ENCODE data around the gene PXDN.
"Not testable (repeated sequence)": the region's sequence is repeated elsewhere in the genome, so short reads cannot be mapped to it uniquely, and the experiment has no call there.

Gene PXDN, protein sequence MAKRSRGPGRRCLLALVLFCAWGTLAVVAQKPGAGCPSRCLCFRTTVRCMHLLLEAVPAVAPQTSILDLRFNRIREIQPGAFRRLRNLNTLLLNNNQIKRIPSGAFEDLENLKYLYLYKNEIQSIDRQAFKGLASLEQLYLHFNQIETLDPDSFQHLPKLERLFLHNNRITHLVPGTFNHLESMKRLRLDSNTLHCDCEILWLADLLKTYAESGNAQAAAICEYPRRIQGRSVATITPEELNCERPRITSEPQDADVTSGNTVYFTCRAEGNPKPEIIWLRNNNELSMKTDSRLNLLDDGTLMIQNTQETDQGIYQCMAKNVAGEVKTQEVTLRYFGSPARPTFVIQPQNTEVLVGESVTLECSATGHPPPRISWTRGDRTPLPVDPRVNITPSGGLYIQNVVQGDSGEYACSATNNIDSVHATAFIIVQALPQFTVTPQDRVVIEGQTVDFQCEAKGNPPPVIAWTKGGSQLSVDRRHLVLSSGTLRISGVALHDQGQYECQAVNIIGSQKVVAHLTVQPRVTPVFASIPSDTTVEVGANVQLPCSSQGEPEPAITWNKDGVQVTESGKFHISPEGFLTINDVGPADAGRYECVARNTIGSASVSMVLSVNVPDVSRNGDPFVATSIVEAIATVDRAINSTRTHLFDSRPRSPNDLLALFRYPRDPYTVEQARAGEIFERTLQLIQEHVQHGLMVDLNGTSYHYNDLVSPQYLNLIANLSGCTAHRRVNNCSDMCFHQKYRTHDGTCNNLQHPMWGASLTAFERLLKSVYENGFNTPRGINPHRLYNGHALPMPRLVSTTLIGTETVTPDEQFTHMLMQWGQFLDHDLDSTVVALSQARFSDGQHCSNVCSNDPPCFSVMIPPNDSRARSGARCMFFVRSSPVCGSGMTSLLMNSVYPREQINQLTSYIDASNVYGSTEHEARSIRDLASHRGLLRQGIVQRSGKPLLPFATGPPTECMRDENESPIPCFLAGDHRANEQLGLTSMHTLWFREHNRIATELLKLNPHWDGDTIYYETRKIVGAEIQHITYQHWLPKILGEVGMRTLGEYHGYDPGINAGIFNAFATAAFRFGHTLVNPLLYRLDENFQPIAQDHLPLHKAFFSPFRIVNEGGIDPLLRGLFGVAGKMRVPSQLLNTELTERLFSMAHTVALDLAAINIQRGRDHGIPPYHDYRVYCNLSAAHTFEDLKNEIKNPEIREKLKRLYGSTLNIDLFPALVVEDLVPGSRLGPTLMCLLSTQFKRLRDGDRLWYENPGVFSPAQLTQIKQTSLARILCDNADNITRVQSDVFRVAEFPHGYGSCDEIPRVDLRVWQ (N-terminal part only)

DNA sequence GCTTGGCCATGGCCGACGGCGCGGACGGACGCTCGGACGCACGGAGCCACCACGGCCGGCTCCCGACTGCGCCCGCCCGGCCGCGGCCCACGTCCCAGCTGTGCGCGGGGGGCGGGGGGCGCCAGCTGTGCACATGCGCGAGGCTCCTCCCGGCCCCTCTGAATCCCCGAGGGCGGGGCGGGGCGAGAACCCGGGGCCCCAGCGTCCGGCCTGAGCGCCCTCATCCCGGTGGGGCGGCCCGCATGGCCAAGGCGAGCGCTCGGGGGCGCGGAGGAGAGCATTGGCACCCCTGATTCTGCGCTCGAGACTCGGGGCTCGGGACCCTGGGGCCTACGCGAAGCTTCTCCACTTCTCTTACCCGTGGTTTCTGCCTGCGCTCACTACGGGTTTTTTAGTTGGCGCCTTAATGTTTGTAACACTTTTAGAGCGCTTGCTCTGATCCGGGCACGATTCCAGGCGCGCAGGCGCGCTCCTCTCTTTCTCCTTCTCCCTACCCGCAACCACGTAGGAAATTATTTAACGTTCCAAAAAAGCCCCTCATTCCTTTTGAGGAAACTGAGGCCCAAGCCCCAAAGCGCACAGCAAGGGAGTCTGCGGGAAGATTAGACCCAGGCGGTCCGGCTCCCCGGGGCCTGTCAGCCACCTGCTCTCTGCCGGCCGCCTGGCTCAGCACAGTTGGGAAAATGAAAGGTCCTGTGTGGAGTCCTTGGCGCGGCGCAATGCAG is at the start of gene PXDN:
TSS of gene PXDN (minus strand) at position 70 of the 725 bp plus-strand sequence. CDS start at position 10, 60 bp downstream.
- peak in 21 of 56 donors; percentile 7 to 62 (median 26) for DNase-seq

DNA sequence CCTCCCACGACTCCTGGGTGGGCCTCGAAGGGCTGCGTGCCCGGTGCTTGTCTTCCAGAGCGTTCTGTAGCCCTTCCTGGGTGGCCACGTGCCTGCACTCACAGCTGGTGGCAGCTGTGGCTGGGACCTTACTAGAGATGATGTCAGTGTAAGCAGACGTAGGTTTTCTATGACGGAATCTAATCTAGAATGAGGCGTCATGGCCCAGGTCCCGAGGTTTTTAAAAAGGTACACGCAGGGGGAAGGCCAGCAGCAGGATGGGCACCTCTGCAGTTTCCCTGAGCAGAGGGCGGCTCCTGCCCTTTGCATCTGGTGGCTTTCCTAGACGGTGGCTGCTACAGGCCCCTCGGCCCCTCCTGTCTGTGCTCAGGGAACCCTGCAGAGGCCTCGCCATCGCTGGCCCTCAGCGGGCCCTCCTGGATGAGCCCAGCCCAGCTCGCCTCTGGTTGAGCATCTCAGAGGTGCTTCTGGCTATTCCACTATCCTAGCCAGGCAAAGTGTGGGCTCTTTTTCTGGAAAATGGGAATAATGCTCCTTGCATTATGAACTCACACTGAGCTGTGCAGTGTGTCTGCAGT is 49.6 kb upstream of the PXDN start:
- no peak for DNase-seq

DNA sequence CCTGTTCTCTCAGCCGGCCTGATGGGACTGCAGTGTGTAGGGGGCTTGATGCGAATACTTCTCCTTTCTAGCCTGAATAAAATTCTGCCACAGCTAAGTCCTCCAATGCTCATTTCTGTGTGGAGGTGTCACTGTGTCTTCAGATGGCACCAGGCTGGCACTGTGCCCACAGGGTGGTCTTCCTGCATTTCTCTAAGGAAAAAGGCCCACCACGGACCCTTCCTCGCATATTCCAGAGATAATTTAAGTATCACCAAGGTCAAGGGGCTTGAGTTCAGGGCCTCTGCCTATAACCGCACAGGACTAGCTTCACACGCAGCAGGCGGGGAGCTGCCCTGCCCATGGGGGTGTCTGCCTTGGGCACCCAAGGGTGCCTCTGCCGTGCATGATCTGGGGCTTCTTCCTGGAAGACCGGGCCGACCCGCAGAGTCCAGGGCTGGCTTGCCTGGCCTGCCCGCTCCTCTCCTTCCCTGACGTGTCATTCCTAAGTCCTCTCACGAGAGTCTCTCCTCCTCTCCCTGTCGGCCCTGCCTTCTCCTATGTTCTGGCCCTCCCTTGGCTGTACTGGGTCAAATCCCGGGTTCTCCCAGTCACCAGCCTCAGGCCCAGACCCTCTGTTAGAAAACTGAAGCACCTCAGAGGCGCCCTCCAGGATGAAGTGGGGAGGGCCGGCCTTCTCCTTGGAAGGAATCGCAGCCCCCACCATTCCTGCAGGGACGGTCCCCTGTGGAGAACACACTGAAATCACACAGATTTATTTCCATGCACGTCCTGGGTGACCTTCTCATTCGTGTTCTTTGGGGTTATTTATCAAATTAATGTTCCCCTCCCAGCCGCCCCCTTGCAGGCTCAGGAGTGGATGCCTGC is 48.9 kb upstream of the PXDN start:
- DNase-seq = no peak

DNA sequence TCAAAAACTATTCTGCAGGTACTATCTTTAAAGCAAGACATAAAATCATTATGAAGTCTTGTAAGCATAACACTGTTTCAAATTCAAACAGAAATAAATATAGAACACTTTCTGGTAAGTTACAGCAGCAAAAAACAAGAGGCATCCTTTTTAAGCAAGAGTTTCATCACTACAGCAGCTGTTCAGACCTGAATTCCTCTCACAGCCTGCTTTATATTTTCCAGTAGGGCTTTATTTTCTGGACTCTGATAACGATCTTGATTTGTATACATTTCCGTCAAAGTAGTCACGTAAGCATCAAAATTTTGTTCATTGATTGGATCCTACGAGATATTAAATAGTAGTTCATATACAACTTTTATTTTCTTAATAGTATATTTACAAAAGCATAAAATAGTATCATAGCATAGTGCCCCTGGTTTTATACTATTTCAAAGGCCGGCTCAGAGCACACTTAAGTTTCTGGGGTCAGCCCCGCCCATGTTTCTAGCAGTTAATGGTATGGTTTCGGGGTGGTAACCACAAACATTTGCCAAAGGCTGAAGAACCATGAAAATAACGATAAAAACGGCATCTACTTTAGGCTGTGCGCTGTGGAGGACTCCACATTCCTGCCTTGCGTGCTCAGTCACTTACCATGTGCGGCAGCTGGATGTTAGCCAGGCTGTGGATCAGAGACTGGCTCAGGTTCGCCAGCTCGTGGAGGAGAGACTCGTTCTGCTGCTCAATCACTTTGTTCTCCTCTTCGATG is 47.5 kb upstream of the PXDN start:
- DNase-seq = no peak

DNA sequence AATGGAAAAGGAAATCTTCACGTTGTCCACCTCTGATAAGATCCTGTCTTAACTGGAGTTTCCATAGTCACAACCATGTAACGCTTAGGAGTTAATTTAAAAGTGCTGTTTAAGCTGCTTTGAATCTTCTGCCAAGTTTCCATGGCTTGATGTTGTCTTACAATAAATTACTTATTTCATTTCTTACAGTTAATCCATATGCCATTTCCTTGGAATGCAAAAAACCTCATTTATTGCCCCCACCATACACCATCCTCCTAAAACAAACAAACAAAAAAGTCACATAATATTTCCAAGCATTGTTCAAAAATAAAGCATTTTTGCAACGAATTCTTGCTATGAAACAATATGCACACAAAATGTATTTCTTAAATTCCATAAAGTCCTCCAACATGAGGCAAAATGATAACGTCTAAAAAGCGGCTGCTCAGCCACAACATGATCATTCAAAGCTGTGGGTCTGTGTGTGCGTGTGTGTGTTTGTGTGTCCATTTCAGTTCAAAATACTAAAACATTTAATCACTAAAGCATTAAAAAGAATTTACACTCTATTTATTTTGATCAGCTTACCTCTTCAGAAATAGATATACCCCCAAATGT is 46.8 kb upstream of the PXDN start:
- DNase-seq = no peak

- DNase-seq = no peak
These were observed 46.2 kb upstream of the PXDN start for GRCh38 chr2:1790473-1790872.

DNA sequence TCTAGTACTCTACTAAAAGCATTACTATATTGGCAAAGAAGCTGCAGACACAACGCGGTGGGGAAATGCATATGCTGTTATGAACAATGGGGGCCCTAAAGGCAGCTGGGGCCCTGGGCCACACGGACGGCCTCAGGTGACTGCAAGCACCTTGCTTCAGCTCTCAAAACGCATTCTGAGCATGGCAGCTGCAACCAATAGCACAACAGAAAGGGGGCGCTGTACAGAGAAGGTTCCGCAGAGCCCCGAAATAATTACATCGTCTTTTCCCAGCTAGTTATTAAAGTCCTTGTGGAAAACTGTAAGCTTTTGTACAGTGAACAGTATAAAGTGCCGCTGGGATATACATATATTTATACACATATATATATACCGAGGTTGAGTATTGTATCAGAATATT is 45.3 kb upstream of the PXDN start:
- no peak for DNase-seq

DNA sequence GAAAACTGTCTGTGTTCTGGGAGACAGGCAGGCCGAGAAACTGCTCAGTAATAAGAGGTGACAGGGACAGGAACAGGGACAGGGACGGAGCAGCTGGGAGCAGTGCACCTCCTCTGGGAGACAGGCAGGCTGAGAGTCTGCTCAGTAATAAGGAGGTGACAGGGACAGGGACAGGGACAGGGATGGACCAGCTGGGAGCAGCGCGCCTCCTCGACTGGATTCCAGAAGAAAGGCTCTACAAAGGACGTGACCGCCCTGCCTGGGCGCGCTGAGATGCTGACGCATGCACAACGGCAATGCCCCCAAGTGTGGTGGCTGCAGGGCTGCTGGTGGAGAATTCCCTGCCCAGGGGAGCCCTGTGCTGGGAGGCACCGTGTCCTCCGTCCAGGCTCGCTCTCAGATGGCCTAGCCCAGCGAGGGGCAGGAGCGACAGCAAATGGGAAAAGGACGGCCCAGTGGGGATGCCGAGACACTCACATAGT is 44.2 kb upstream of the PXDN start:
- DNase-seq = no peak

- DNase-seq = no peak
These were observed 43.6 kb upstream of the PXDN start for GRCh38 chr2:1787755-1788477.

- DNase-seq = no peak
These were observed 40.8 kb upstream of the PXDN start for GRCh38 chr2:1784986-1785617.

- DNase-seq = no peak
These were observed 39.8 kb upstream of the PXDN start for GRCh38 chr2:1784087-1784486.

GRCh38 chr2:1782514-1782913 is 38.2 kb upstream of the PXDN start:
- no peak for DNase-seq

DNA sequence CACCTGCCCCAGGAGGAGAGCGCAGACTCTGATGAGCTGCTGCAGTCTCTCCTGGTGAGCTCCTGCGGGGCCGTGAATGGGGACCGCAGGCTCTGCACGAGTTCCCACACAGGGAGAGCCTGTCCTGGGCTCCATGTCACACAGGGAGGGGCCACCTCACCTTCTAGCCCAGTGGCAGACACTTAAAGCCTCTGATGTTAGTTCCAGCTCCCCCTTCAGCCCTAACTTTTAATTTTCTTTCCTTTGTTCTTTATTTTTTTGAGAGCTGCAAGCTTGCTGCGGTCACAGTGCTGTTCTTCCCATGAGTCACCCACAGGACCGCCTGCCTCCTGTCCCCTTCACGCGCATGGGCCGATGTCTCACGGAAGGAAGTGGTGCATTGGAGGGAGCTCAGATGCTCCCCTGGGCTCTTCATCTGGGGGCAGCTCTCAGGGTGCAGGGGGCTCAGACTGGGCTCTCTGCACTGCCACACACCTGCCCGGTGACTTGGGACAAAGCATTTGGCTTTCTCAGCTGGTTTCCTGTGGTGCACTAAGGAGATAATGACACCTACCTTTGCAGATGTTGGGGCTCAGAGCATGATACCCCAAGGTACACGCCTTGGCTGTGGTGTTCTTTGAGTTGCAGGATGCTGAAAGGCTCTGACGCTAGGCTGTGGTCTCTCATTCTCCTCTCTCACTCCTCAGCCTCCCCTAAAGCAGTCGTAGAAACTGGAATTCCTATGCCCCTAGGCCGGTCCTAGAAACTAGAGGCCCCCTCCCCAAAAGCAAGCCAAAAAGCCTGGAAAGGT is 37.2 kb upstream of the PXDN start:
- DNase-seq = no peak

GRCh38 chr2:1780693-1781092 is 36.4 kb upstream of the PXDN start:
- DNase-seq = no peak

GRCh38 chr2:1780054-1780453 is 35.7 kb upstream of the PXDN start:
- DNase-seq = not testable (repeated sequence)

GRCh38 chr2:1778566-1778965 is 34.3 kb upstream of the PXDN start:
- no peak for DNase-seq
